Parathyroid adenoma (tissue), 2 donors: Measurements from ENCODE around the gene SPATA24.

ENCODE experiments used
- H2AFZ ChIP-seq: fragments of 300-600 bp; sonication (generic); one replicate; pipeline ENCODE4 v1.7.0; 2017; ENCODE audit warnings: antibody characterized with exemption, mild to moderate bottlenecking
- H3K27ac ChIP-seq: fragments of 300-600 bp; sonication (generic); one replicate; pipeline ENCODE4 v1.7.0; 2017
- H3K27me3 ChIP-seq: fragments of 300-600 bp; sonication (generic); one replicate; pipeline ENCODE4 v1.7.0; 2017; ENCODE audit warnings: low read length; ENCODE audit not compliant: control insufficient read depth, insufficient read depth
- H3K36me3 ChIP-seq: fragments of 300-600 bp; sonication (generic); one replicate; pipeline ENCODE4 v1.7.0; 2017; ENCODE audit warnings: low read length; ENCODE audit not compliant: control insufficient read depth, insufficient read depth
- H3K4me1 ChIP-seq: fragments of 300-600 bp; sonication (generic); one replicate; pipeline ENCODE4 v1.7.0; 2017; ENCODE audit warnings: control low read depth
- H3K4me2 ChIP-seq: fragments of 300-600 bp; sonication (generic); one replicate; pipeline ENCODE4 v1.7.0; 2017; ENCODE audit warnings: low read length
- H3K4me3 ChIP-seq: fragments of 300-600 bp; sonication (generic); one replicate; pipeline ENCODE4 v1.7.0; 2017; ENCODE audit warnings: low read depth, low read length
- H3K79me2 ChIP-seq: fragments of 300-600 bp; sonication (generic); one replicate; pipeline ENCODE4 v1.7.0; 2017; ENCODE audit warnings: control low read depth
- H3K9ac ChIP-seq: fragments of 300-600 bp; sonication (generic); one replicate; pipeline ENCODE4 v1.7.0; 2017; ENCODE audit warnings: mild to moderate bottlenecking
- H3K9me3 ChIP-seq: fragments of 300-600 bp; sonication (generic); one replicate; pipeline ENCODE4 v1.7.0; 2017; ENCODE audit warnings: low read length; ENCODE audit not compliant: control insufficient read depth
- CTCF ChIP-seq: fragments of 300-600 bp; sonication (generic); IDR thresholded peaks from one replicate; pipeline ENCODE4 v1.7.0; 2017; ENCODE audit warnings: antibody characterized with exemption, mild to moderate bottlenecking
- donor health status: primary hyperparathyroidism.

The SPATA24 gene

GRCh38 chr5:139378101-139378825 lies 25.6 kb downstream of the SPATA24 start:
- no peak overlapping the region for H3K4me3 ChIP-seq
- H3K9me3 ChIP-seq = no peaks in the 10 kb centered on the region
- no peak overlapping the region for H3K4me2 ChIP-seq
- no peaks in the 10 kb centered on the region for H3K27me3 ChIP-seq
- peaks cover 4% of the 10 kb centered on the region for H3K79me2 ChIP-seq
- TF ChIP-seq CTCF = no peak
- H3K9ac ChIP-seq = no peak overlapping the region
- peaks cover 21% of the 10 kb centered on the region for H3K4me1 ChIP-seq
- H3K27ac ChIP-seq = no peak overlapping the region
- H3K36me3 ChIP-seq = no peaks in the 10 kb centered on the region
- H2AFZ ChIP-seq = no peak overlapping the region

- Histone ChIP-seq H3K79me2 (peaks cover 4% of the 10 kb centered on the region), H3K4me2 (no peak overlapping the region), H3K27ac (no peak overlapping the region), H3K4me1 (peaks cover 14% of the 10 kb centered on the region), H3K9ac (no peak overlapping the region), H3K9me3 (no peaks in the 10 kb centered on the region), H2AFZ (no peak overlapping the region), H3K27me3 (no peaks in the 10 kb centered on the region), H3K4me3 (no peak overlapping the region), H3K36me3 (no peaks in the 10 kb centered on the region)
- TF ChIP-seq CTCF = no peak
Observed at GRCh38 chr5:139377226-139377625, 26.7 kb downstream of the SPATA24 start.

- Histone ChIP-seq H3K9ac (no peak overlapping the region), H3K27me3 (no peaks in the 10 kb centered on the region), H2AFZ (no peak overlapping the region), H3K27ac (no peak overlapping the region), H3K4me2 (no peak overlapping the region), H3K4me1 (peaks cover 8% of the 10 kb centered on the region), H3K9me3 (no peaks in the 10 kb centered on the region), H3K79me2 (peaks cover 4% of the 10 kb centered on the region), H3K4me3 (no peak overlapping the region), H3K36me3 (no peaks in the 10 kb centered on the region)
- TF ChIP-seq CTCF = no peak
Observed at GRCh38 chr5:139376364-139376763, 27.5 kb downstream of the SPATA24 start.

- Histone ChIP-seq H3K36me3 (no peaks in the 10 kb centered on the region), H3K9ac (no peak overlapping the region), H3K27me3 (no peaks in the 10 kb centered on the region), H3K9me3 (no peaks in the 10 kb centered on the region), H3K4me1 (peaks cover 8% of the 10 kb centered on the region), H3K27ac (no peak overlapping the region), H3K79me2 (peaks cover 1% of the 10 kb centered on the region), H2AFZ (no peak overlapping the region), H3K4me3 (no peak overlapping the region), H3K4me2 (no peak overlapping the region)
- no peak for TF ChIP-seq CTCF
Observed at GRCh38 chr5:139374909-139375308, 29.0 kb downstream of the SPATA24 start.
